Cardiac muscle cell (in vitro differentiated cells and primary cell): Measurements from ENCODE around the gene CDK14. TPM values are rescaled to one million over a fixed set of nuclear protein-coding genes. Genes with fewer than 3 reads are reported as not detected.

Experiments
- DNase-seq, 2 donors: peaks; one replicate each; pipeline versions ENCODE4 v3.0.0 to v3.0.0-alpha.2; 2010 to 2017; ENCODE audit warnings: low read depth in 1 of 2, low spot score in 1 of 2
- H3K27ac ChIP-seq: fragments of 200-600 bp; sonication (generic); 2 replicates; pipeline ENCODE4 v1.5.1; 2016
- H3K27me3 ChIP-seq: fragments of 200-600 bp; sonication (generic); 2 replicates; pipeline ENCODE4 v1.6.0; 2016; ENCODE audit warnings: control low read depth
- H3K36me3 ChIP-seq: fragments of 200-600 bp; sonication (generic); 2 replicates; pipeline ENCODE4 v1.5.1; 2016; ENCODE audit warnings: control low read depth
- H3K4me1 ChIP-seq: fragments of 200-600 bp; sonication (generic); 2 replicates; pipeline ENCODE4 v1.8.1; 2017; ENCODE audit warnings: low read depth, mild to moderate bottlenecking, mixed run types
- H3K4me3 ChIP-seq: fragments of 200-600 bp; sonication (generic); 2 replicates; pipeline ENCODE4 v1.5.1; 2016; ENCODE audit warnings: mild to moderate bottlenecking
- H3K9me3 ChIP-seq: fragments of 200-600 bp; sonication (generic); 2 replicates; pipeline ENCODE4 v1.5.1; 2017; ENCODE audit warnings: low read depth, mild to moderate bottlenecking, control low read depth
- polyA plus RNA-seq: library from polyadenylated mRNA; unstranded; fragments of >200 nt; fragmentation: Nextera tagmentation; extraction: Ambion mirVana; gene quantifications from 2 replicates; pipeline ENCODE4 v1.2.1, GENCODE V29; 2016
- total RNA-seq: library from RNA; depleted of rRNA; stranded (reverse); fragments of >200 nt; gene quantifications from 2 replicates; pipeline ENCODE4 v1.2.3, GENCODE V29; 2016
- TF ChIP-seq, protein P1 (sequence below): IDR thresholded peaks from 2 replicates; pipeline ENCODE4 v1.5.1; 2012; ENCODE audit warnings: low read depth, mild to moderate bottlenecking, low read length

Gene CDK14
- total and polyA plus RNA-seq, 2 experiments from 2014 or later = 22.5 to 23.1 TPM

DNA sequence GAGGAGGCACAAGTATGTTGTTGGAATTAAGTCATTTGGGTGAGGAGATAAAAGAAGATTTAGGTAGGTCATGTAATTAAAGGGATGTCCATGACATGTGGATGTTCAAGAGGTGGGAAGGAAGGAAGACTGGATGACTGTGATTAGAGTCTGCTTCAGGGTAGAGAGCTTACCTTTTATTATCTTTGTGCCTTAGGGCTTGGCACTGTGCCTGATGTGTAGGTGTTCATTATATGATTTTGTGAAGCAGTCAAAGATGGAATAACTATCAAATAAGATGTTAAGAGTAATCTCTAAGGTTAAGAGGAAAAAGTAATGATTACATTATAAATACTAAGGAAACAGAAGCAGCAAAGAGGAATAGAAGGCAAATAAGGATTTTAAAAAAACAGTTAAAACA is 97.8 kb downstream of the CDK14 start:
- Histone ChIP-seq H3K4me3 (no peak overlapping the region), H3K4me1 (peaks cover 8% of the 10 kb centered on the region), H3K27me3 (no peaks in the 10 kb centered on the region), H3K9me3 (no peaks in the 10 kb centered on the region), H3K27ac (no peak overlapping the region), H3K36me3 (no peaks in the 10 kb centered on the region)
- TF ChIP-seq, protein P1, sequence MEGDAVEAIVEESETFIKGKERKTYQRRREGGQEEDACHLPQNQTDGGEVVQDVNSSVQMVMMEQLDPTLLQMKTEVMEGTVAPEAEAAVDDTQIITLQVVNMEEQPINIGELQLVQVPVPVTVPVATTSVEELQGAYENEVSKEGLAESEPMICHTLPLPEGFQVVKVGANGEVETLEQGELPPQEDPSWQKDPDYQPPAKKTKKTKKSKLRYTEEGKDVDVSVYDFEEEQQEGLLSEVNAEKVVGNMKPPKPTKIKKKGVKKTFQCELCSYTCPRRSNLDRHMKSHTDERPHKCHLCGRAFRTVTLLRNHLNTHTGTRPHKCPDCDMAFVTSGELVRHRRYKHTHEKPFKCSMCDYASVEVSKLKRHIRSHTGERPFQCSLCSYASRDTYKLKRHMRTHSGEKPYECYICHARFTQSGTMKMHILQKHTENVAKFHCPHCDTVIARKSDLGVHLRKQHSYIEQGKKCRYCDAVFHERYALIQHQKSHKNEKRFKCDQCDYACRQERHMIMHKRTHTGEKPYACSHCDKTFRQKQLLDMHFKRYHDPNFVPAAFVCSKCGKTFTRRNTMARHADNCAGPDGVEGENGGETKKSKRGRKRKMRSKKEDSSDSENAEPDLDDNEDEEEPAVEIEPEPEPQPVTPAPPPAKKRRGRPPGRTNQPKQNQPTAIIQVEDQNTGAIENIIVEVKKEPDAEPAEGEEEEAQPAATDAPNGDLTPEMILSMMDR = no peak
- DNase-seq = no peak

DNA sequence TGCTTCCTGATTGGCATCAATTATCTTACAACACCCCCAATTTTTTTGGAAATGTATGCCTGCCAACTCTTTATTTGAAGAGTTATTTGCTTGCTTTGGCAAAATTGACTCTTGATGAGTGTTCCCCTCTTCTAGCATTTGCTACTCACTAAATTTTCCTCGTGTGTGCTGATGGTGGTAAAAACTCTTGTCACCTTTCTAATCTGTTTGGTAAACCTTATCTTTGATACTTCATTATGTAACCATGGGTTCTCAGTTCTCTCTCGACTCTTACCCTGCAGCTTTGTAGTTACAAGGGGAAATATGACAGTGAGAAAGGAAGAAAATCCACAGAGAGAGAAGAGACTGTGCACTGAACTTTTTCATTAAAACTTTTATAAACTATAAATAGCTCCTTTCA is 102.5 kb downstream of the CDK14 start:
- H3K4me3 ChIP-seq = no peak overlapping the region

DNA sequence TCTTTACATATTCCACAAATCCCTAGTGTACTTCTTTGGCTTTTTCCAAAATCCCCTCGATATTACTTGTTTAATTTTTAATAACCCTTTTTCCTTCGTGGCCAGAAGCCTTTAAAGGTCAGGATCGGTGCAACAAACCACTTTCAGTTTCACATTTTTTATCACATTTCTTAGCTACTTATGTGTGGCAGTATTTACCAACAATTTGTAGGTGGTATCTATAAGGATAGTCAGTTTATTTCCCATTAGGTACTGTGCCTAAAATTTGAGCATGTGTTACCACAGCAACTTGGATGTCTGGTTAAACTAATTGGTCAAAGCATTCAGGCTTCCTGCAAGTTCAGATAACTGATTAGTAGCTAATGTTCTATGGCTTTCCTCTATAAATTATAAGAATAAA is 104.9 kb downstream of the CDK14 start:
- TF ChIP-seq, protein P1 = no peak
- DNase-seq = peak in 1 of 2 donors; percentile 13
- Histone ChIP-seq H3K4me1 (peaks cover 29% of the 10 kb centered on the region), H3K27me3 (no peaks in the 10 kb centered on the region), H3K9me3 (no peaks in the 10 kb centered on the region), H3K4me3 (no peak overlapping the region), H3K36me3 (no peaks in the 10 kb centered on the region), H3K27ac (no peak overlapping the region)

More for the DNA sequence above, 102.5 kb downstream of the CDK14 start:
- Histone ChIP-seq H3K9me3 (no peaks in the 10 kb centered on the region), H3K4me1 (peaks cover 18% of the 10 kb centered on the region), H3K27ac (no peak overlapping the region), H3K36me3 (no peaks in the 10 kb centered on the region), H3K27me3 (no peaks in the 10 kb centered on the region)
- TF ChIP-seq, protein P1 = no peak
- DNase-seq = no peak

DNA sequence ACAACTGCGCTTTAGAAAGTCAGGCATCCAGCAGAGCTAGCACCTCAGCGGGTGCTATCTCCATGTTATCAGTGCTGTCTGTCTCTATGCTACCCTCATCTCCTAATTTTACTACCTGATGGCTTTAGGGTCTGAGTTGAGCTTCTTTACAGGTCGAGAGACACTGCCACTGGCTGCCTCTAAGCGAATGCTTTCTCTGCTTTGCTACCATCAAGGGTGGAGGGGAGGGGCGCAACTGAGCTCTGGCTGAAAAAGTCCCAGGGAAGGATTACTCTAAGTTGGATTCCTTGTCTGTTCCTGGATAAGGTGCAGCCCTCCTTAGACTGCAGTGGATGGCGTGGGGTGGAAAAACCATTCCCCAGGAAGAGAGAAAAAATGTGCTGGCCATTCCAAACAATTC is 105.7 kb downstream of the CDK14 start:
- TF ChIP-seq, protein P1 = no peak
- Histone ChIP-seq H3K9me3 (no peaks in the 10 kb centered on the region), H3K36me3 (no peaks in the 10 kb centered on the region), H3K4me1 (peaks cover 36% of the 10 kb centered on the region), H3K27me3 (no peaks in the 10 kb centered on the region), H3K27ac (no peak overlapping the region), H3K4me3 (no peak overlapping the region)
- DNase-seq = peak in 1 of 2 donors; percentile 50

DNA sequence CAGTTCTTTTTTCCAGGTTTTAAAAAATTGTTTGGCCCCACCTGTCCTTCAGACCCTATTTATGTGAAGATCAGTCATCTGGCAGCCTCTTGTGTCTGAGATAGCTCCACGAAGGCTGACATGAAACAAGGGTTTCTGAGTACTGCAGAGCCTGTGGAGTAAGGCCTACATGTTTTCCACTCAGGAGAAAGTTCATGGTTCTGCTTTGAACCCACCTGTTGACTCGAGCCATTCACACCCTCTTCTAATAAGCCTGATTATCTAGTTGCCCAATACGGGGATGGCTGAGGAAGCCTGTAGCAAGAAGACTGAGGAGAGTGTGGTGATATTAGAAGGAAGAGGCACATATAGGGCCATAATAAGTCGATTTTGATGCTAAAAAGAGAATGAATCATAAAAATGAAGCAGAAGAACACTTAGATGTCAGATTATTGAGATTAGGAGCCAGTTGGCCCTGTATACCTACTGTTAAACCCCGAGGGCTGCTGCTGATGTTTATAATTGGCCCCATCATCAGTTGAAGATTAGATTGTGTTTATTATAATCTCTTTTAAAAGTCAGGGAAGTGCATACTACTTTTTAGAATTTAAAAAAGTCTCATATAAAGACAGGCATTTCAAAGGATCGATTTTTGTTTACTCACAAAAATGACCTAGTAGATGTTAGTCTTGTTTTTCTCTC is 109.4 kb downstream of the CDK14 start:
- no peak overlapping the region for H3K27ac ChIP-seq
- TF ChIP-seq, protein P1 = no peak
- H3K4me1 ChIP-seq = peaks cover 37% of the 10 kb centered on the region
- H3K36me3 ChIP-seq = no peaks in the 10 kb centered on the region
- H3K9me3 ChIP-seq = no peaks in the 10 kb centered on the region
- H3K4me3 ChIP-seq = no peak overlapping the region
- no peaks in the 10 kb centered on the region for H3K27me3 ChIP-seq
- peak in 1 of 2 donors; percentile 59 for DNase-seq
